ENCODE measurements around the gene PCDHGC3. TPM values are rescaled to one million over a fixed set of nuclear protein-coding genes. Genes with fewer than 3 reads are reported as not detected.

The PCDHGC3 gene
- total and polyA plus RNA-seq, 7 experiments from 2014 or later: 0.14 to 0.76 (median 0.16) TPM; not detected in 1

DNA sequence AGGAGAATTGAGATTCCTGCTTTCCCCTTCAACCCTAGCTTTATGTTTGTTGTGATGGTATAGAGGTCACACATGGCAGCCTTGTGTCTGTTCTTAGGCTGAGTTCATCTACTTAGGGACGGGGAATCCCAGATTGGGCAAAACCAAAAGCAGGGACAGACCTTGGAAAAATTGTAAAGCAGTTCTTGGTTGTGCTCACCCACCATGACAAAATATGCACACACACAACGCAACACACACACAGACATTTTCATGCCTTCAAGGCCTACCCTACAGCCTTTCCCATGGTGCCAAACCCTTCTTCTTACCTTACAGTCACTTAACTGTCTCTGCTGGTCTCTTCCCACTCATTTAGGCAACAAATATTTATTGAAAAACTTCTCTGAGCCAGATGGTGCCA lies 27.9 kb downstream of the PCDHGC3 start:
- H3K27me3 Mint-ChIP-seq: peaks cover 0 to 16% (median 4%) of the 10 kb centered on the region in 5 donors
- no peak overlapping the region for H3K4me3 Mint-ChIP-seq
- Histone ChIP-seq H3K36me3 (ENCODE audit: control insufficient read depth in 2 of 3, insufficient read depth in 3 of 3, low read length in 3 of 3) (no peaks in the 10 kb centered on the region), H3K27me3 (ENCODE audit: control insufficient read depth in 2 of 2, insufficient read depth in 2 of 2, low read length in 2 of 2) (no peaks in the 10 kb centered on the region), H3K27ac (ENCODE audit: low read depth, low read length) (no peak overlapping the region), H3K9me3 (ENCODE audit: control insufficient read depth in 2 of 3, low read length in 3 of 3) (no peaks in the 10 kb centered on the region), H3K4me3 (ENCODE audit: low read length) (no peak overlapping the region), H3K4me1 (ENCODE audit: control insufficient read depth in 2 of 2, insufficient read depth in 2 of 2, low read length in 2 of 2) (no peaks in the 10 kb centered on the region)
- CTCF ChIA-PET: no interaction called here
- POLR2A ChIA-PET: no interaction called here
- peaks cover 0 to 2% (median 0%) of the 10 kb centered on the region in 11 donors for H3K9me3 Mint-ChIP-seq
- intact Hi-C loops (cut with micrococcal nuclease): no loop called here
- H3K4me1 Mint-ChIP-seq: no peaks in the 10 kb centered on the region
- no peaks in the 10 kb centered on the region for H3K36me3 Mint-ChIP-seq
- H3K27ac Mint-ChIP-seq: no peak overlapping the region
- no peak for DNase-seq
- ATAC-seq: no peak

- H3K9me3 Mint-ChIP-seq: peaks cover 0 to 2% (median 0%) of the 10 kb centered on the region in 11 donors
- CTCF ChIA-PET: no interaction called here
- Histone ChIP-seq H3K27ac (ENCODE audit: low read depth, low read length) (no peak overlapping the region), H3K9me3 (ENCODE audit: control insufficient read depth in 2 of 3, low read length in 3 of 3) (no peaks in the 10 kb centered on the region), H3K4me1 (ENCODE audit: control insufficient read depth in 2 of 2, insufficient read depth in 2 of 2, low read length in 2 of 2) (no peaks in the 10 kb centered on the region), H3K36me3 (ENCODE audit: control insufficient read depth in 2 of 3, insufficient read depth in 3 of 3, low read length in 3 of 3) (no peaks in the 10 kb centered on the region), H3K4me3 (ENCODE audit: low read length) (no peak overlapping the region), H3K27me3 (ENCODE audit: control insufficient read depth in 2 of 2, insufficient read depth in 2 of 2, low read length in 2 of 2) (no peaks in the 10 kb centered on the region)
- POLR2A ChIA-PET: no interaction called here
- no peaks in the 10 kb centered on the region for H3K36me3 Mint-ChIP-seq
- H3K27ac Mint-ChIP-seq: no peak overlapping the region
- no peak for ATAC-seq
- H3K4me1 Mint-ChIP-seq: peaks cover 0 to 4% (median 0%) of the 10 kb centered on the region in 7 donors
- H3K4me3 Mint-ChIP-seq: no peak overlapping the region
- intact Hi-C loops (cut with micrococcal nuclease): no loop called here
- peaks cover 0 to 13% (median 4%) of the 10 kb centered on the region in 5 donors for H3K27me3 Mint-ChIP-seq
- no peak for DNase-seq
Measured at GRCh38 chr5:141504216-141504615, 28.4 kb downstream of the PCDHGC3 start.

- ChIA-PET POLR2A (no interaction called here), CTCF (no interaction called here)
- H3K4me1 Mint-ChIP-seq: peaks cover 0 to 5% (median 2%) of the 10 kb centered on the region in 7 donors
- Histone ChIP-seq H3K27me3 (ENCODE audit: control insufficient read depth in 2 of 2, insufficient read depth in 2 of 2, low read length in 2 of 2) (no peaks in the 10 kb centered on the region), H3K4me3 (ENCODE audit: low read length) (no peak overlapping the region), H3K4me1 (ENCODE audit: control insufficient read depth in 2 of 2, insufficient read depth in 2 of 2, low read length in 2 of 2) (no peaks in the 10 kb centered on the region), H3K27ac (ENCODE audit: low read depth, low read length) (no peak overlapping the region), H3K9me3 (ENCODE audit: control insufficient read depth in 2 of 3, low read length in 3 of 3) (no peaks in the 10 kb centered on the region), H3K36me3 (ENCODE audit: control insufficient read depth in 2 of 3, insufficient read depth in 3 of 3, low read length in 3 of 3) (no peaks in the 10 kb centered on the region)
- H3K36me3 Mint-ChIP-seq: no peaks in the 10 kb centered on the region
- no peak overlapping the region for H3K27ac Mint-ChIP-seq
- H3K4me3 Mint-ChIP-seq: no peak overlapping the region
- no peak for DNase-seq
- H3K9me3 Mint-ChIP-seq: no peaks in the 10 kb centered on the region
- intact Hi-C loops (cut with micrococcal nuclease): no loop called here
- ATAC-seq: no peak
- peaks cover 0 to 12% (median 4%) of the 10 kb centered on the region in 5 donors for H3K27me3 Mint-ChIP-seq
Measured at GRCh38 chr5:141506381-141507155, 30.8 kb downstream of the PCDHGC3 start.

- DNase-seq: no peak
- ChIA-PET POLR2A (no interaction called here), CTCF (interaction anchor here (0.5 to 2.9 kb wide), 3 partner anchors 17 to 336 kb away, joined by 3 to 9 read pairs (median 3); partner anchors contain the start of gene PCDHGA11)
- intact Hi-C loops (cut with micrococcal nuclease): no loop called here
- H3K4me3 ChIP-seq (ENCODE audit: low read length): no peak overlapping the region
- no peaks in the 10 kb centered on the region for H3K4me1 ChIP-seq (ENCODE audit: control insufficient read depth in 2 of 2, insufficient read depth in 2 of 2, low read length in 2 of 2)
- H3K36me3 Mint-ChIP-seq: no peaks in the 10 kb centered on the region
- H3K27me3 Mint-ChIP-seq: peaks cover 0 to 7% (median 0%) of the 10 kb centered on the region in 5 donors
- no peak overlapping the region for H3K4me3 Mint-ChIP-seq
- no peaks in the 10 kb centered on the region for H3K9me3 Mint-ChIP-seq
- no peaks in the 10 kb centered on the region for H3K27me3 ChIP-seq (ENCODE audit: control insufficient read depth in 2 of 2, insufficient read depth in 2 of 2, low read length in 2 of 2)
- H3K36me3 ChIP-seq (ENCODE audit: control insufficient read depth in 2 of 3, insufficient read depth in 3 of 3, low read length in 3 of 3): no peaks in the 10 kb centered on the region
- no peaks in the 10 kb centered on the region for H3K9me3 ChIP-seq (ENCODE audit: control insufficient read depth in 2 of 3, low read length in 3 of 3)
- H3K27ac ChIP-seq (ENCODE audit: low read depth, low read length): no peak overlapping the region
- ATAC-seq: no peak
- H3K27ac Mint-ChIP-seq: no peak overlapping the region
- H3K4me1 Mint-ChIP-seq: peaks cover 3 to 9% (median 3%) of the 10 kb centered on the region in 7 donors
Measured at GRCh38 chr5:141507387-141508091, 31.8 kb downstream of the PCDHGC3 start.

DNA sequence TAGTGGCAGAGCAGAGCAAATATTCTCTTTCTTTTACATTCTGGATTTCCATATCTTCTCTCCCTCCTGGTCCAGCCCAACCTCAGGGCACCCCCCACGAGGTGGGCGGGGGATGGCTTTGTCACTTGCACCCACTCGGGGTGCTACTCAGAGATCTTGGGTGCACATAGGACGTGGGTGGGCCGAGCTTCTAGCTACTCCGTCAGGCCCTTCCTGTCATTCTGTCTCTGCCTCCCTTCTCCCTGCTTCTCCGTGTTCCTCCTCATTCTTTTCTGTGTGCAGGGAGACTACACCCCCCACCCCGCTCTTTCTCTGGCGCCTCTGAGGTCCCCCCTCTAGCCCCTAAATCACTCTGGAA lies 32.7 kb downstream of the PCDHGC3 start:
- CTCF ChIA-PET: interaction anchor here (0.9 to 2.9 kb wide), 2 partner anchors 16 to 88 kb away, joined by 3 to 9 read pairs; partner anchors contain the start of gene PCDHGA11
- Histone ChIP-seq H3K27me3 (ENCODE audit: control insufficient read depth in 2 of 2, insufficient read depth in 2 of 2, low read length in 2 of 2) (no peaks in the 10 kb centered on the region), H3K4me1 (ENCODE audit: control insufficient read depth in 2 of 2, insufficient read depth in 2 of 2, low read length in 2 of 2) (peaks cover 0 to under 1% of the 10 kb centered on the region in 2 donors), H3K27ac (ENCODE audit: low read depth, low read length) (no peak overlapping the region), H3K4me3 (ENCODE audit: low read length) (no peak overlapping the region), H3K9me3 (ENCODE audit: control insufficient read depth in 2 of 3, low read length in 3 of 3) (no peaks in the 10 kb centered on the region), H3K36me3 (ENCODE audit: control insufficient read depth in 2 of 3, insufficient read depth in 3 of 3, low read length in 3 of 3) (no peaks in the 10 kb centered on the region)
- Mint-ChIP-seq H3K27ac (no peak overlapping the region), H3K27me3 (peaks cover 0 to 7% (median 0%) of the 10 kb centered on the region in 5 donors), H3K4me1 (peaks cover 9 to 14% (median 10%) of the 10 kb centered on the region in 7 donors), H3K36me3 (peaks cover 0 to 3% (median 0%) of the 10 kb centered on the region in 5 donors), H3K4me3 (no peak overlapping the region), H3K9me3 (no peaks in the 10 kb centered on the region)
- POLR2A ChIA-PET: no interaction called here
- intact Hi-C loops (cut with micrococcal nuclease): no loop called here
- DNase-seq: no peak
- no peak for ATAC-seq

- H3K9me3 ChIP-seq (ENCODE audit: control insufficient read depth in 2 of 3, low read length in 3 of 3): no peaks in the 10 kb centered on the region
- no peak for DNase-seq
- no peak overlapping the region for H3K4me3 ChIP-seq (ENCODE audit: low read length)
- H3K36me3 ChIP-seq (ENCODE audit: control insufficient read depth in 2 of 3, insufficient read depth in 3 of 3, low read length in 3 of 3): no peaks in the 10 kb centered on the region
- peaks cover 0 to 5% of the 10 kb centered on the region in 2 donors for H3K4me1 ChIP-seq (ENCODE audit: control insufficient read depth in 2 of 2, insufficient read depth in 2 of 2, low read length in 2 of 2)
- no peaks in the 10 kb centered on the region for H3K27me3 ChIP-seq (ENCODE audit: control insufficient read depth in 2 of 2, insufficient read depth in 2 of 2, low read length in 2 of 2)
- no peak for ATAC-seq
- Mint-ChIP-seq H3K4me3 (no peak overlapping the region), H3K9me3 (peaks cover 0 to 1% (median 0%) of the 10 kb centered on the region in 11 donors), H3K27me3 (peaks cover 0 to 7% (median 0%) of the 10 kb centered on the region in 5 donors), H3K36me3 (peaks cover 0 to 3% (median 0%) of the 10 kb centered on the region in 5 donors), H3K27ac (no peak overlapping the region), H3K4me1 (peaks cover 14 to 20% (median 15%) of the 10 kb centered on the region in 7 donors)
- no peak overlapping the region for H3K27ac ChIP-seq (ENCODE audit: low read depth, low read length)
- ChIA-PET CTCF (interaction anchor here (0.9 to 2.9 kb wide), 2 partner anchors 15 to 88 kb away, joined by 3 to 9 read pairs; partner anchors contain the start of gene PCDHGA11), POLR2A (no interaction called here)
- intact Hi-C loops (cut with micrococcal nuclease): no loop called here
Measured at GRCh38 chr5:141508798-141509611, 33.2 kb downstream of the PCDHGC3 start.
